GM12878 (cell line): ENCODE results near the gene RBMS3. TPM values are rescaled to one million over a fixed set of nuclear protein-coding genes. Genes with fewer than 3 reads are reported as not detected.

ENCODE experiments used
- ATAC-seq: fragments of 200-7000 bp; cut with Tn5 transposase; 3 replicates; pipeline ENCODE4 v1.9.1; 2020; ENCODE audit warnings: mild to moderate bottlenecking, moderate library complexity
- BruUV-seq: library from RNA; stranded (reverse); fragments of 400-500 nt; replicated peaks from 2 replicates; lab custom pipeline; 2021; lab: Mats Ljungman, UMichigan
- CTCF ChIA-PET: fragments of 300-600 bp; sonication (Branson Sonifier 250); formaldehyde crosslinking; extraction: SDS; loops from one replicate; lab custom pipeline; 2021; ENCODE audit warnings: inconsistent platforms; lab: Yijun Ruan, JAX
- POLR2A ChIA-PET: fragments of 350-600 bp; formaldehyde crosslinking; extraction: SDS; loops from one replicate; lab custom pipeline; 2021; ENCODE audit warnings: inconsistent platforms; lab: Charles Lee
- RAD21 ChIA-PET: fragments of 300-600 bp; sonication (Branson Sonifier 250); formaldehyde crosslinking; loops from one replicate; lab custom pipeline; 2023; ENCODE audit warnings: antibody characterized with exemption; ENCODE audit not compliant: unreplicated experiment; lab: Charles Lee
- SMC1A ChIA-PET: fragments of 300-600 bp; sonication (Branson Sonifier 250); formaldehyde crosslinking; loops from one replicate; lab custom pipeline; 2023; ENCODE audit not compliant: unreplicated experiment, uncharacterized antibody; lab: Charles Lee
- DNase-seq: peaks from one replicate; pipeline ENCODE4 v3.0.0-alpha.2; 2011; ENCODE audit warnings: low read depth, low spot score
- FAIRE-seq: peaks from 3 replicates; lab custom pipeline; 2011; peaks lifted over from hg19 to GRCh38; lab: Jason Lieb, UNC
- H2AFZ ChIP-seq: 2 replicates; pipeline ENCODE4 v1.6.0; 2011; ENCODE audit warnings: low read depth, low read length, control low read depth; ENCODE audit not compliant: control insufficient read depth
- H3K27ac ChIP-seq: 2 replicates; pipeline ENCODE4 v1.5.1; 2011; ENCODE audit warnings: control low read depth; ENCODE audit not compliant: control insufficient read depth, insufficient read depth
- H3K27me3 ChIP-seq, 2 experiments: replicated peaks in 1 of 2; 2 replicates each; pipeline versions ENCODE4 v1.6.0 to v1.6.1; 2011; ENCODE audit warnings: low read length in 1 of 2; ENCODE audit not compliant: control insufficient read depth in 2 of 2, insufficient read depth in 2 of 2
- H3K36me3 ChIP-seq, 2 experiments: 2 replicates each; pipeline ENCODE4 v1.5.1; 2011; ENCODE audit warnings: low read length in 1 of 2; ENCODE audit not compliant: control insufficient read depth in 2 of 2, insufficient read depth in 2 of 2
- H3K4me1 ChIP-seq: 2 replicates; pipeline ENCODE4 v1.6.1; 2011; ENCODE audit warnings: mild to moderate bottlenecking, low read length, moderate library complexity, mixed read lengths; ENCODE audit not compliant: control insufficient read depth, insufficient read depth
- H3K4me2 ChIP-seq: 2 replicates; pipeline ENCODE4 v1.6.0; 2011; ENCODE audit warnings: control low read depth; ENCODE audit not compliant: control insufficient read depth, insufficient read depth
- H3K4me3 ChIP-seq: fragments of 200-600 bp; sonication (generic); 2 replicates; pipeline ENCODE4 v1.5.1; 2016
- H3K79me2 ChIP-seq: 2 replicates; pipeline ENCODE4 v1.6.0; 2011; ENCODE audit warnings: low read length; ENCODE audit not compliant: control insufficient read depth, insufficient read depth
- H3K9ac ChIP-seq: 2 replicates; pipeline ENCODE4 v1.8.0; 2011; ENCODE audit warnings: low read length, control low read depth, mixed read lengths; ENCODE audit not compliant: control insufficient read depth, insufficient read depth
- H3K9me3 ChIP-seq: replicated peaks from 3 replicates; pipeline ENCODE4 v1.5.1; 2011; ENCODE audit warnings: mild to moderate bottlenecking, low read length; ENCODE audit not compliant: control insufficient read depth, insufficient read depth
- H4K20me1 ChIP-seq: 2 replicates; pipeline ENCODE4 v1.6.0; 2011; ENCODE audit not compliant: control insufficient read depth, insufficient read depth
- BRCA1 ChIP-seq: IDR thresholded peaks from 2 replicates; pipeline ENCODE4 v1.6.1; 2011; ENCODE audit warnings: low read depth, low read length, improper control_type of control experiment
- GATAD2B ChIP-seq: fragments of 450-650 bp; conservative IDR thresholded peaks from 2 replicates; pipeline ENCODE4 v1.6.1; 2017; ENCODE audit warnings: low read depth, mild to moderate bottlenecking, moderate library complexity
- IKZF1 ChIP-seq: fragments of 450-650 bp; conservative IDR thresholded peaks from 2 replicates; pipeline ENCODE4 v1.6.1; 2017; ENCODE audit warnings: antibody characterized with exemption, mild to moderate bottlenecking
- KLF5 ChIP-seq: fragments of 450-650 bp; IDR thresholded peaks from 2 replicates; pipeline ENCODE4 v1.6.1; 2014; ENCODE audit warnings: mild to moderate bottlenecking; ENCODE audit not compliant: partially characterized antibody
- NFIC ChIP-seq: IDR thresholded peaks from 2 replicates; pipeline ENCODE4 v1.6.1; 2012; ENCODE audit warnings: low read depth, mild to moderate bottlenecking, inconsistent platforms, low read length, moderate library complexity
- NFYB ChIP-seq: IDR thresholded peaks from 2 replicates; pipeline ENCODE4 v1.6.1; 2011; ENCODE audit warnings: low read depth, mild to moderate bottlenecking, low read length, improper control_type of control experiment, moderate library complexity; ENCODE audit not compliant: insufficient read depth
- NR2F1 ChIP-seq: fragments of 450-650 bp; conservative IDR thresholded peaks from 2 replicates; pipeline ENCODE4 v1.6.1; 2017; ENCODE audit warnings: mild to moderate bottlenecking
- NRF1 ChIP-seq: conservative IDR thresholded peaks from 2 replicates; pipeline ENCODE4 v1.6.1; 2011; ENCODE audit warnings: mild to moderate bottlenecking, low read depth, low read length, improper control_type of control experiment
- POU2F2 ChIP-seq: IDR thresholded peaks from 3 replicates; pipeline ENCODE4 v1.6.1; 2011; ENCODE audit warnings: low read depth, mild to moderate bottlenecking, low read length, borderline replicate concordance
- RUNX3 ChIP-seq: IDR thresholded peaks from 2 replicates; pipeline ENCODE4 v1.6.1; 2012; ENCODE audit warnings: low read length, inconsistent platforms
- ZBED1 ChIP-seq: IDR thresholded peaks from 2 replicates; pipeline ENCODE4 v1.6.1; 2016; ENCODE audit warnings: borderline replicate concordance
- ZBTB40 ChIP-seq: fragments of 450-650 bp; IDR thresholded peaks from 2 replicates; pipeline ENCODE4 v1.6.1; 2016; ENCODE audit warnings: mild to moderate bottlenecking, moderate library complexity, borderline replicate concordance
- ZNF622 ChIP-seq: fragments of 450-650 bp; IDR thresholded peaks from 2 replicates; pipeline ENCODE4 v1.6.1; 2017; ENCODE audit warnings: mild to moderate bottlenecking, inconsistent platforms
- WGBS: methylation state at CpG from one replicate; pipeline ENCODE4 v1.1.6; 2016; ENCODE audit warnings: low lambda C conversion rate; ENCODE audit not compliant: insufficient replicate concordance, insufficient coverage; ENCODE audit errors: missing lambda C conversion rate; 5-methylcytosine and 5-hydroxymethylcytosine counted together
- in situ Hi-C: fragments of 300-500 bp; cut with MboI; formaldehyde crosslinking; loops from 9 replicates; pipeline ENCODE4 v1.14.3; 2018; ENCODE audit warnings: mixed read lengths
- intact Hi-C: fragments of 100-400 bp; cut with micrococcal nuclease; formaldehyde crosslinking; loops from one replicate; pipeline ENCODE4 v1.14.2; 2022; ENCODE audit not compliant: unreplicated experiment
- polyA plus RNA-seq, 11 experiments: library from polyadenylated mRNA; depleted of rRNA in 4 of 11; unstranded in 6 of 11; stranded (reverse) in 5 of 11; fragments of >200 nt; fragmentation: Nextera tagmentation in 4 of 11; fragmentation: Illumina TruSeq in 1 of 11; extraction: Ambion mirVana in 4 of 11; extraction: Trizol in 1 of 11; gene quantifications; 1 replicate in 1 of 11; 2 replicates in 10 of 11; pipeline versions ENCODE4 v1.2.1 to v1.2.3, GENCODE V29; 2011 to 2016; ENCODE audit warnings: inconsistent platforms in 2 of 11, missing spikeins in 2 of 11, low read depth in 1 of 11
- total RNA-seq, 4 experiments: library from RNA; depleted of rRNA in 3 of 4; stranded (reverse); fragments of >200 nt in 3 of 4; fragmentation: Illumina TruSeq in 1 of 4; extraction: Trizol in 1 of 4; gene quantifications; 2 replicates each; pipeline versions ENCODE4 v1.2.1 to v1.2.3, GENCODE V29; 2013 to 2021
- TF ChIP-seq, protein P1 (sequence below): IDR thresholded peaks from 2 replicates; pipeline ENCODE4 v1.6.1; 2012; ENCODE audit warnings: improper control_type of control experiment, low read depth, low read length; ENCODE audit not compliant: insufficient replicate concordance

The RBMS3 gene
- total and polyA plus RNA-seq, 10 of the 15 experiments (the other 5 are each of a cell fraction or from before 2014, with no cell fraction given) = 0.79 to 4.7 (median 3.1) TPM

- CTCF ChIA-PET = interaction anchor here (1.1 kb wide), 1 partner anchor 15 kb away, joined by 4 read pairs; no protein-coding TSS in a partner anchor
- Histone ChIP-seq H3K4me2 (no peak overlapping the region), H4K20me1 (no peaks in the 10 kb centered on the region), H3K27me3 (no peaks in the 10 kb centered on the region), H2AFZ (no peak overlapping the region), H3K79me2 (no peaks in the 10 kb centered on the region), H3K4me1 (peaks cover 9% of the 10 kb centered on the region), H3K27ac (no peak overlapping the region), H3K9me3 (no peaks in the 10 kb centered on the region), H3K36me3 (no peaks in the 10 kb centered on the region), H3K9ac (no peak overlapping the region), H3K4me3 (no peak overlapping the region)
- SMC1A ChIA-PET = interaction anchor here (1.4 to 1.5 kb wide), 2 partner anchors 9 to 10 kb away, joined by 3 to 5 read pairs; no protein-coding TSS in a partner anchor
- in situ Hi-C loops = no loop called here
- FAIRE-seq (no peak), ATAC-seq (no peak), DNase-seq (no peak)
- TF ChIP-seq BRCA1 (no peak), ZBTB40 (no peak), NRF1 (no peak), NR2F1 (no peak), IKZF1 (no peak), KLF5 (no peak), ZNF622 (no peak), GATAD2B (no peak), NFYB (no peak), ZBED1 (no peak), RUNX3 (no peak), NFIC (no peak), POU2F2 (no peak)
- TF ChIP-seq, protein P1, sequence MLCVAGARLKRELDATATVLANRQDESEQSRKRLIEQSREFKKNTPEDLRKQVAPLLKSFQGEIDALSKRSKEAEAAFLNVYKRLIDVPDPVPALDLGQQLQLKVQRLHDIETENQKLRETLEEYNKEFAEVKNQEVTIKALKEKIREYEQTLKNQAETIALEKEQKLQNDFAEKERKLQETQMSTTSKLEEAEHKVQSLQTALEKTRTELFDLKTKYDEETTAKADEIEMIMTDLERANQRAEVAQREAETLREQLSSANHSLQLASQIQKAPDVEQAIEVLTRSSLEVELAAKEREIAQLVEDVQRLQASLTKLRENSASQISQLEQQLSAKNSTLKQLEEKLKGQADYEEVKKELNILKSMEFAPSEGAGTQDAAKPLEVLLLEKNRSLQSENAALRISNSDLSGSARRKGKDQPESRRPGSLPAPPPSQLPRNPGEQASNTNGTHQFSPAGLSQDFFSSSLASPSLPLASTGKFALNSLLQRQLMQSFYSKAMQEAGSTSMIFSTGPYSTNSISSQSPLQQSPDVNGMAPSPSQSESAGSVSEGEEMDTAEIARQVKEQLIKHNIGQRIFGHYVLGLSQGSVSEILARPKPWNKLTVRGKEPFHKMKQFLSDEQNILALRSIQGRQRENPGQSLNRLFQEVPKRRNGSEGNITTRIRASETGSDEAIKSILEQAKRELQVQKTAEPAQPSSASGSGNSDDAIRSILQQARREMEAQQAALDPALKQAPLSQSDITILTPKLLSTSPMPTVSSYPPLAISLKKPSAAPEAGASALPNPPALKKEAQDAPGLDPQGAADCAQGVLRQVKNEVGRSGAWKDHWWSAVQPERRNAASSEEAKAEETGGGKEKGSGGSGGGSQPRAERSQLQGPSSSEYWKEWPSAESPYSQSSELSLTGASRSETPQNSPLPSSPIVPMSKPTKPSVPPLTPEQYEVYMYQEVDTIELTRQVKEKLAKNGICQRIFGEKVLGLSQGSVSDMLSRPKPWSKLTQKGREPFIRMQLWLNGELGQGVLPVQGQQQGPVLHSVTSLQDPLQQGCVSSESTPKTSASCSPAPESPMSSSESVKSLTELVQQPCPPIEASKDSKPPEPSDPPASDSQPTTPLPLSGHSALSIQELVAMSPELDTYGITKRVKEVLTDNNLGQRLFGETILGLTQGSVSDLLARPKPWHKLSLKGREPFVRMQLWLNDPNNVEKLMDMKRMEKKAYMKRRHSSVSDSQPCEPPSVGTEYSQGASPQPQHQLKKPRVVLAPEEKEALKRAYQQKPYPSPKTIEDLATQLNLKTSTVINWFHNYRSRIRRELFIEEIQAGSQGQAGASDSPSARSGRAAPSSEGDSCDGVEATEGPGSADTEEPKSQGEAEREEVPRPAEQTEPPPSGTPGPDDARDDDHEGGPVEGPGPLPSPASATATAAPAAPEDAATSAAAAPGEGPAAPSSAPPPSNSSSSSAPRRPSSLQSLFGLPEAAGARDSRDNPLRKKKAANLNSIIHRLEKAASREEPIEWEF = no peak
- RAD21 ChIA-PET = interaction anchor here (0.6 to 1.5 kb wide), 4 partner anchors 9 to 170 kb away, joined by 3 to 4 read pairs (median 3); no protein-coding TSS in a partner anchor
- no TSS peak for BruUV-seq
- WGBS = 24% methylated on average over 3 of the region's 3 CpGs
- intact Hi-C loops = no loop called here
- POLR2A ChIA-PET = interaction anchor here (0.6 kb wide), 1 partner anchor 1798 kb away, joined by 4 read pairs; no protein-coding TSS in a partner anchor
Measured at GRCh38 chr3:29514170-29514569, 233.3 kb downstream of the RBMS3 start.
